ENCODE results near the gene XKR7.
A peak's percentile ranks its signal among the peaks of the same experiment; 100 is the strongest.
"Not testable (repeated sequence)": the region's sequence is repeated elsewhere in the genome, so short reads cannot be mapped to it uniquely, and the experiment has no call there.

XKR7 gene, protein sequence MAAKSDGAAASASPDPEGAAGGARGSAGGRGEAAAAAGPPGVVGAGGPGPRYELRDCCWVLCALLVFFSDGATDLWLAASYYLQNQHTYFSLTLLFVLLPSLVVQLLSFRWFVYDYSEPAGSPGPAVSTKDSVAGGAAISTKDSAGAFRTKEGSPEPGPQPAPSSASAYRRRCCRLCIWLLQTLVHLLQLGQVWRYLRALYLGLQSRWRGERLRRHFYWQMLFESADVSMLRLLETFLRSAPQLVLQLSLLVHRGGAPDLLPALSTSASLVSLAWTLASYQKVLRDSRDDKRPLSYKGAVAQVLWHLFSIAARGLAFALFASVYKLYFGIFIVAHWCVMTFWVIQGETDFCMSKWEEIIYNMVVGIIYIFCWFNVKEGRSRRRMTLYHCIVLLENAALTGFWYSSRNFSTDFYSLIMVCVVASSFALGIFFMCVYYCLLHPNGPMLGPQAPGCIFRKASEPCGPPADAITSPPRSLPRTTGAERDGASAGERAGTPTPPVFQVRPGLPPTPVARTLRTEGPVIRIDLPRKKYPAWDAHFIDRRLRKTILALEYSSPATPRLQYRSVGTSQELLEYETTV

DNA sequence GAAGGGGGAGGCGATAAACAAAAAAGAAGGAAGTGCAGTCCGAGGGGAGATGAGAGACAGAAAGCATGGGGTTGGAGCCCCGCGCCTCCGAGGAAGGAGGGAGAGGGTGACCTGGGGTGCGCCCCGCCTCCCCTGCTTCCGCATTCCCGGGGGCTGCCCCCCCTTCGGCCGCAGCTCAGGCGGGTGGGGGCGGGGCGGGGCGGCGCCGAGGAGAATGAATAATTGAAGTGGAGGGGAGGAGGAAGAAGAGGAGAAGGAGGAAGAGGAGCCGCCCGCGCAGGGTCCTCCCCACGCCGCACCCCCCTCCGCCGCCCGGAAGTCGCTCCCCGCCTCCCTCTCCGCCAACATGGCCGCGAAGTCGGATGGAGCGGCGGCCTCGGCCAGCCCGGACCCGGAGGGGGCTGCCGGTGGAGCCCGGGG is at the start of gene XKR7:
XKR7 (plus strand) TSS at position 322 of the 420 bp plus-strand sequence; CDS start at position 347, 25 bp downstream.
- peak in 1 of 2 experiments; percentile 37 for DNase-seq

DNA sequence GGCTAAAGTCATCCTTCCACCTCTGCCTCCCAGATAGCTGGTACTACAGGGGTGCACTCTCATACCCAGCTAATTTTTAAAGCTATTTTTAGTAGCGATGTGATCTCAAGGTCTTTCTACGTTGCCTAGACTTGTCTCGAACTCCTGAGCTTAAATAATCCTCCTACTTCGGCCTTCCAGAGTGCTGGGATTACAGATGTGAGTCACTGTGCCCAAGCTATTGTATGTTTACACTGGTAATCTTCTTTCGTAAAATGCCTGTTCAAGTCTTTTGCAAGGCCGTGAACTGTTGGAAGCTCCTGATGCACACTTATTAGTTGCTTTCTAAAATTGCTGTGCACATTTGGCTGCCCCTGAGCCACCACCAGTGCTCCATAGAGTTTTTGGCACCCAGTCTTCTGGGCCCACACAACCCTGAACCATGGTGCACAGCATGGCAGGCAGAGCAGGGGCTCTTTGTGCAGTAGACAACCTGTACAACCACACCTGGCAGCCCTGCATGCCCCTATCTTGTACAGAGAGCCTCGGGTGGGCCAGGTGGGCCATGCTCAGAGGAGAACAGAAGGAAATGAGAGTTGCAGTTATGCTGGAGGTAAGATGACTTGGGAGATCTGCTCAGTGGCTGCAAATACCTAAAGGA is 49.4 kb upstream of the XKR7 start:
- no peak for DNase-seq

DNA sequence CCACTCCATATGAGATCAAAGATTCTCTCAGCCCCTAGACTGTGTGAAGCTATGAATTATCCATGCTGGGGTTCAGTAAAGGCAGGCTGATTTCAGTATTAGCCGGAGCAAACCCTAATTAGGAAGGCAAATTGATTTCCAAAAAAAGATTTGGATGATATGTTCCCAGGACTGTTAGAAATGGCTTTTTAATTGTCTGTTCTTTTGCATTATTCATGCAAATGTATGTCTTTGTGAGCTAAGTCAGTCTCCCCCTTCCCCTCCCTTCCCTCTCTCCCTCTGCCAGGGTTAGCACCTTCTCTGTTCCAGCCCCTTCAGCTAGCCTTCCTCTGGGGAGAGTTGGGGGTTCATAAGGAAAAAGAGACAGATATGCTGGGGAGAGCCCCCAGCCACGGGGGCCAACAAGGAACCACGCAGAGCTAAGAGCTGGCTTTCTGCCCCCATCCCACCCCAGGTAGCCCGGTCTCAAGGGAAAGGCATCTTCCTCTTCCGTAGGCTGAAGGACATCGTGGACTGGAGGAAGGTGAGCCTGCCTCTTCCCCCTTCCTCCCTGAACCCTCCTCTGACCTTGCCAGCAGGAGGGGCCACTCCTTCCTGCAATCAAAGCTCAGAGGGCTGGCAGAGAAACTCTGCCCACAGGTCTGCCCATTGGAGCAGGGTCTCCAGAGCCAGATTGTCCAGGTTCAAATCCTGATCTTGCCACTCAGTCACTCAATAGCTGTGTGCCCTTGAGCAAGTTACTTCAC is 48.4 kb upstream of the XKR7 start:
- DNase-seq = no peak

DNA sequence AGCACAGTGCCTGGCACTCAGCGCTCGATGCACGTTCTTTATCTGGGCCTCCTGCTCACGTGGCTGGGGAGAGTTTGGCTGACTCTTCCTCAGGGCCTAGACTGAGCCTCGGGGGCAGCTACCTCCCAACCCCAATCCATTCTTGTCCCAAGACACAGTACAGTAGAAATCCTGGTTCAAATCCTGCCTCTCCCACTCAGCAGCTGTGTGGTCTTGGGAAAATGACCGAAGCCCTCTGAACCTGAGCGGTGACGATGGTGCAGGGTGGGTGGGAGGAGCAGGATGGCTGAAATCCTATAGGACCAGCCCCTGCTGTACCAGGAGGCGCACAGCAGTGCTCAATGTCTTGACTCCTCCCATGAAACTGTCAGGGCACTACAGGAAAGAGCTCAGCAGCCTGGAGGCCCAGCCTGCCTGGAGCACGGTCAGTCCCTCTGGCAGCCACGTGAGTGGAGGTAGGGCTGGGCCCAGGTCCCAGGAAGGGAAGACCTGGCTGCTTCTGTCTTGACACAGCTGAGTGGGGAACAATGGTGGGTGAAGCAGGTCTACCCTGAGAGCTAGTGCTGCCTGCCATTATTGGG is 47.6 kb upstream of the XKR7 start:
- no peak for DNase-seq

DNA sequence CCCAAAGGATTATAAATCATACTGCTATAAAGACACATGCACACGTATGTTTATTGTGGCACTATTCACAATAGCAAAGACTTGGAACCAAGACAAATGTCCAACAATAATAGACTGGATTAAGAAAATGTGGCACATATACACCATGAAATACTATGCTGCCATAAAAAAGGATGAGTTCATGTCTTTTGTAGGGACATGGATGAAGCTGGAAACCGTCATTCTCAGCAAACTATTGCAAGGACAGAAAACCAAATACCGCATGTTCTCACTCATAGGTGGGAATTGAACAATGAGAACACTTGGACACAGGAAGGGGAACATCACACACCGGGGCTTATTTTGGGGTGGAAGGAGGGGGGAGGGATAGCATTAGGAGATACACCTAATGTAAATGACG is 46.5 kb upstream of the XKR7 start:
- DNase-seq = not testable (repeated sequence)

DNA sequence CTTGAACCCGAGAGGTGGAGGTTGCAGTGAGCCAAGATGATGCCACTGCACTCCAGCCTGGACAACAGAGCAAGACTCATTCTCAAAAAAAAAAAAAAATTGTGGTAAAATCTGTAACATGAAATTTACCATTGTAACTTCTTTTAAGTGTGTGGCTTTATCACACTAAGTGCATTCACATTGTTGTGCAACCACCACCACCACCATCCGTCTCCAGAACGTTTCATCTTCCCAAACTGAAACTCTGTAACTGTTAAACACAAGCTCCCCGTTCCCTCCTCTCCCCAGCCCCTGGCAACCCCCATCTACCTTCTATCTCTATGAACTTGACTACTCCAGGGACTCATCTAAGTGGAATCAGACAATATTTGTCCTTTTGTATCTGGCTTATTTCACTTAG is 45.8 kb upstream of the XKR7 start:
- DNase-seq = no peak

DNA sequence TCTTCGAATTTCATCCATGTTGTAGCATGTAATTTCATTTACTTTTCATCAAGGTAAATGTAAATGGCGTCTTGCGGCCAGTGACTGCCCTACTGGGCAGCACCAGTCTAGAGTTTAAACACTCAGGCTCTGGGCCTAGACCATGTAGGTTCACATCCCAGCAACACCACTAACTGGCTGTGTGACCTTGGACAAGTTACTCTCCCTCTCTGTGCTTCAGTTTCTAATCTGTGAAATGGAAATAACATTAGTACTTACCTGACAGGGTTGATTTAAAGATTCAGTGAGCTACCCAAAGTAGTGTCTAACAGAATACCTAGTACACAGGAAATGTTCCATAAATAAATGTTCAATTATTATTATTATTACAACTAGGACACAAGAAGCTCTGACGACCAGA is 45.4 kb upstream of the XKR7 start:
- DNase-seq = no peak

DNA sequence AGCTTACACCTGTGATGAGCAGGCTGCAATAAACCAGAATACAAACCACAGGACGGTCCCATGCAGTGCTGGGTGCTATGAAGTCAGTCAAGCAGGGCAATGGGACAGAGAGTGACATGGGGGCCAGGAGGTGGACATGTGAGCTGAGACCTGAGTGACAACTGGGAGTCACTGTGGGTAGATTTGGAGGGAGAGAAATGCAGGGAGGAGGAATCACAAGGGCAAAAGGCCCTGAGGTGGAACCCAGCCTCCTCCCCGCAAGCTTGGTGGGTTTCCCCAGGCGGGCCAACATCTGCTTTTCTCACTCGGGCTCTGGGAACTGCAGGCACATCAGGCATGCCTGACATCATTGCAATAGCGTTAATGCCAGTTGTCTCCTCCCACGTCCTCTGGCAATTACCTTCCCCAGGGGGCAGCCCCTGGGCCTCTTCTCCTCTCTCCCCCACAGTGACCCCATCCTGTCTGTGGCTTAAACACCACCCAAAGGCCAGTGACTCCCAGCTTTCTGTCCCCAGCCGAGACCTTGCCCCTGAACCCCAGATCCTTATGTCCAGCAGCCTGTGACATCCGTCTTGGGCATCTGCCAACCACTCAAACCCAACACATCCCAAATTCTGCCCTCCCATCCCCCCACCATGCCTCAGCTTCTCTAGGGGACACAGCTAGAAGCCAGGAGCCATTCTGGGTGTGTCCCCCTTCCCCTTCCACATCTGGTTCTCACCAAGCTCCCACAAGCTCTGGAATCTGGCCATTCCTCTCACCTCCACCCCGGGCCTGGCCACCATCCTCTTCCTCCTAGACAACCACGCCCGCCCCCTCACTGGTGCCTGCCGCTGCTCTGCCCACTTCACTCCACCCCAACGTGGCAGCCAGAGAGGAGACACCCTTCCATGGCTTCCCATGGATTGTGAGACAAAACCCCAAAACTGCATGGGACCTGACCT is 44.3 kb upstream of the XKR7 start:
- DNase-seq = no peak

DNA sequence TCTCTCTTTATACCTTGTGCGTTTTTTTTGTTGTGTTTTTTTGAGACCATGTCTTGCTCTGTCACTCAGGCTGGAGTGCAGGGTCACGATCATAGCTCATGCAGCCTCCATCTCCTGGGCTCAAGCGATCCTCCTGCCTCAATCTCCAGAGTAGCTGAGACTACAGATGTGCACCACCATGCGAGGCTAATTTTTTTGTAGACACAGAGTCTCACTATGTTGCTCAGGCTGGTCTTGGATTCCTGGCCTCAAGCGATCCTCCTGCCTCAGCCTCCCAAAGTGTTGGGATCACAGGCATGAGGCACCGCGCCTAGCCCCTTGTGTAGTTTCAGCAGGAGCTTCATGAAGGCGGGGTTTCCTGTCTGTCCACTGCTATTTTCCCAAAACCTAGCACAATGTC is 43.4 kb upstream of the XKR7 start:
- no peak for DNase-seq

DNA sequence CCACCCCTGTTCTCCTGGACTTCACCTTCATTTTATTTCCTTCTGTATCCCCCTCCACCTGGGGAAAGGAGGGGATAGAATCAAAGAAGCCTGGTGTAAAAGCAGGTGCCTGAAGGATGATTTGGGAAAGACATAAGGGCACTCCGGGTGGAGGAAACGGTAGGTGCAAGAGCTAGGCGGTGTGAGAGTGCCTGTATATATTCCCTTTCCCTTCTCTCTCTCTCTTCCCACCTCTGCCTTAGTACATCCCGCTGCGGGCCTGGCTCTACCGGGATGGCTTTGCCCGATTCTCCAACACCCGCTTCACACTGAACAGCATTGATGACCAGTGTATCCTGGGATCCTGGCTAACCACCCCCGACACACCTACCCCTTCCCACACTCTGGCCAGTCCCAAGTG is 42.3 kb upstream of the XKR7 start:
- no peak for DNase-seq

DNA sequence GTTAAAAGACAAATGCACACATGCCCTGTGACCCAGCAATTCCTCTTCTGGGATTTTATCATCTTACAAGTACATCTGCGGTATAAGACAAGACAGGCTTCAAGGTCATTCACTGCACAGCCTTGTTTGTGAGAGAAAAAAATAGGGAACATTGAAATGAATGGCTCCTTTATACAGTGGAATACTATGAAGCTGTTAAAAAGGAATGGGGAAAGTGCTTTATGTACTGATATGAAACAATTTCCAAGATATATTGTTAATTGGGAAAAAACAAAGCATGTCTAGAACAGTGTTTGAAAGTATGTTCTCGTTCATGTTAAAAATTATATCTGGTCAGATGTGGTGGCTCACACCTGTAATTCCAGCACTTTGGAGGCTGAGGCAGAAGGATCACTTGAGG is 41.5 kb upstream of the XKR7 start:
- no peak for DNase-seq

DNA sequence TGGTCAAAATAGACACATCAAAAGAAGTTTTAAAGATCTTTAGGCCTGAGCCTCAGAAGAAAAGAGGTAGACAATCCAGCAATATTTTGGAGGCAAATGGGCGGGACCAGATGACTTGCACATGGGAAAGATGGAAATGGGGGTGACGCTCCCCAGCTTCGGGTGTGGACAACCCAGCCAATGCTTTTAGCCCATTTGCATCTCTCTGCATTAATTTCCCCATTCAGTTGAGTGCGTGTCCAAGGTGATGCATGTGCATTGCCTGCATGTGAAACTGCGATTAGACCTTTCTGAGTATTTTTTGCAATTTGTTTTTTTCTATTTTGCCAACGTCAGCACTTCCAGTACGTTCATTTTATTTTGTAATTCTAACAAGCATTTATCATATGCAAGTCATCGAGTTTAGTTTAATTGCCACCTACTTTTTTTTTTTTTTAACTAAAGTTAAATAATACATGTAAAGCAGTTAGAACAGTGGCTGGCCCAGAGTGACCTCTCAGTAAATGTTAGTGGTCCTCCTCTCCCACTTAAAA is 40.3 kb upstream of the XKR7 start:
- DNase-seq = no peak

DNA sequence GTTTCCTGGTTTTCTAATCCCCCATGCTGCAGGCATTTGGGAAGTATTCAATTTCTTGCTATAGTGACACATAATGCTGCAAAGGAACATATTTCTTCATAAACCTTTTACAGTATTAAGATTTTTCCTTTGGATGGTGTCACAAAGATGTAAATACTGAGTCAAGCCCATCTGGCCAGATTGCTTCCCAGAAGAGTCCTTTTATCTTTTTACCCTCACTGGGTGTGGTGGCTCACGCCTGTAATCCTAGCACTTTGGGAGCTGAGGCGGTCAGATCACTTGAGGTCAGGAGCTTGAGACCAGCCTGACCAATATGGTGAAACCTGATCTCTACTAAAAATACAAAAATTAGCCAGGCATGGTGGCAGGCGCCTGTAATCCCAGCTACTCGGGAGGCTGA is 38.3 kb upstream of the XKR7 start:
- not testable (repeated sequence) for DNase-seq

DNA sequence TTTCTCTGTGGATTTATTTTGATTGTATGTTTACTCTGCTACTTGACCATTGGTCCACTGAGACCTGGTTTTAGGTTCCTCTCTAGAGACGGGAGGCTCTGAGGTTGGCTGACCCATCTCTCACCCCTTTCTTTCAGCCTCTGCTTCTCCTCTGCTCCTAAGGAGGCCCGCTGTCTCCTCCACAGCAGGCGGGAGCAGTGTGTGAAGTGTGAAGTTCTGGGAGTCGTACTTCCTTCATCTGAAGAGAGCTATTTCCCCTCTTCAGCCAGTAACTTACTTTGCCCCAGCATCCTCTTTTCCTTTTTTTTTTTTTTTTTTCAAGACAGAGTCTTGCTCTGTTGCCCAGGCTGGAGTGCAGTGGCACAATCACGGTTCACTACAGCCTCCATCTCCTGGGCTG is 37.2 kb upstream of the XKR7 start:
- DNase-seq = no peak

DNA sequence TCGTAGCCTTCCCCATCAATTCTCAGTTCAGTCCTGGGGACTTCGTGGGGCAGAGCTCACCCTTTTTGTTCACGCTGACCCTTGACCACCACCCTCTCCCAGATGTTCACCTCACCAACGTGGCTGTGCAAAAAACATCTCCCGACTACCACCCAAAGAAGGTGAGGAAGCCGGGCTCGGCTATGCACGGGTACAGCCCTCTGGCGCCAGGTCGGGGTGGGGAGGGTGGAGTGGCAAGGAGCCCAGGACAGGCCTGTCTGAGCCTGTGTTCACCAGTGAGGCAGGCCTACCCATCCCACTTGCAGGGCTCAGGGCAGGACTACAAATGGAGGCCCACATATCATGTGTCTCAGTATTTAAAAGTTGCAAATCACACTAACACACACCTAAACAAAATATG is 34.3 kb upstream of the XKR7 start:
- DNase-seq = no peak

DNA sequence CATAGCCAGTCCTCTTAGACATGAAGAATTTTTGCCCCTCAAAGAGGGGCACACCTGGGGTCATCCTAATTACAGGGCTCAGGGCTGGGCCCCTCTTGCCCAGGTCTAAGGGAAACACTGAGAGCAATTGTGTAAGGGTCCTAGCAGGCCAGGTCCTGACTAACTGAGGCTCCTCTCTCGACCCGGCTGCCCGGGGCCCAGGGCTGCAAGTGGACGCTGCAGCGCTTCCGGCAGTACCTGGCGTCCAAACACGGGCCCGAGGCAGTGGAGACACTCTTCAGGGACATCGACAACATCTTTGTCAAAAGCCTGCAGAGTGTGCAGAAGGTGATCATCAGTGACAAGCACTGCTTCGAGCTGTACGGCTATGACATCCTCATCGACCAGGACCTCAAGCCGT is 33.5 kb upstream of the XKR7 start:
- DNase-seq = no peak

DNA sequence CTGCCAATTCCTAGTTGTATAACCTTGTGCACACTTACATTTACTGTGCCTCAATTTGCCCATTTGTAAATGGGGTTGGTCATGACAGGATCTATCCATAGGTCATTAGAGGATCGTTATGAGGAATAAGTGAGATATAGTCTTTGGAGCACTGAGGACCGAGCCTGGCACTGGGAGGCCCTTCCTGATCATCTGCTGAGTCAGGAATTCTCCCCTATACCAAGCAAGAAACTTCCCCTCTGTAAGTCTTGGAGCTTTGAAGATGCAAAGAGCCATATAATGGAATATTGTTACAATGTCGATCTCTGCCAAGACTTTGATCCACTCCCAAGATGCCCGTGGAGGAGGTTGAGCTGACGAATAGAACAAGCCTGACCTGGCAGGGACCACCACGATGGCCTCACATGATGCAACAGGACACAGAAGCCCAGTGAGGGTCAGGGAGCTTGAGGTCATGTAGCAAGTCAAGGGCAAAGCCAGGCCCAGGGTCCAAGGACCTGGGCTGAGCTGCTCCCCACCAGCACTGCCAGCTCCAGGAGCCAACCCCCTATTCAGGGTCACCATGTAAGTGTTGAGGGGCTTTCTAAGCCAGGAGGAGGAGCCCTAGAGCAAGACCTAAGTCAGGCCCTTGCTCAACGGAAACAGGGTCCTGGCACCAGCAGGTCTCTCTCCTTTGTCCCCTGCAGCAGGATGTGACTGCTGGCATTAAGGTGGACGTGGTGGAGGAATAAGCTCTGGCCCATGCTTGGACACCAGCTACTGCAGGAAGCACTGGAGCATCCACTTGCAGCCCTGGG is 32.8 kb upstream of the XKR7 start:
- no peak for DNase-seq

DNA sequence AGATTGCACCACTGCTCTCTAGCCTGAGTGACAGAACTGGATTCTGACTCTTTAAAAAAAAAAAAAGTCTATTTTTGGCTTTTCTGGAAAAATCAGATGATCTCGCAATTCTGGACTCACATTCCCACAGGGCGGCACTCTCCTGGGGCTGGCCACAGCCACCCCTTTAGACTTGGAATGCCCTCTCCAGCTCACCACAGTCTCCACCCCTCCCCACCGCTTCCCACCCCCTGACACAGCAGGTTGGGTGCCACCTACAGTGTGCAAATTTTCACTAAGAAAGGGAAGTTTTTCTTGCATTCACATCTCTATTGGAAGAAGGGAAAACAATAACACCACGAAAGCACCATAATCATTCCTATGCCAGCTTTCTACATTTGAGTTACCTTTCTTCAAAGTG is 31.5 kb upstream of the XKR7 start:
- no peak for DNase-seq

DNA sequence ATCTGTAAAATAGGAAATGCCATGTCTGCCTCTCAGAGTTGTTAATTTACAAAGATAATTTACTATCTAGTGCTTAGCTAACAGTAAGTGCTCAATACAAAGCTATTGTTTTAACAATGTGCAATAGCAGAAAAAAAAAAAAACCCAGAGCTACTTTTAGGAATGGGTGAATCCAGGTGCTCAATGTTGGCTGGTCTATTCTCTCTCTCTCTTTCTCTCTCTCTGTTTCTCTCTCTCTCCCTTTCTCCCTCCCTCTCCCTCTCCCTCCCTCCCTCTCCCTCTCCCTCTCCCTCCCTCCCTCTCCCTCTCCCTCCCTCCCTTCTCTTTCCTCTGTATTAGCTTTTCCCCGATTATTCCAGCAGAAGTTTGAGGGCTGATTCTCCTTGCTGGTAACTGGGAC is 30.1 kb upstream of the XKR7 start:
- DNase-seq = no peak

DNA sequence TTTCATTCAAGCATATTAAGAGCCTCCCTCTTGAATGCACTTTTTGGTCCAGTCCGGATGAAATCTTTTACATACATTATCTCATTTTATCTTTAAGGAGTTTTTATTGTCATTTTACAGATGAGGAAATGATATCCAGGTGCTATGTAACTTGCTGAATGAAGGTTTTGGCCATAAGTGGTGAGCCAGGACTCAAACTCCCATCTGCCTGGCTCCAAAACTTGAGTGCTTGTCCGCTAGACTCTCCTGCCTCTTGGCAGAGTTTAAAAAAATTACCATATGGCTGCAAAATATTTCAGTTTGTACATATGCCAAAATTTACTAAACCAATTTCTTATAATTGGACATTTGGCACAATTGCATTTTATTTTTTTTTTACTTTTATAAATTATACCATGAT is 28.3 kb upstream of the XKR7 start:
- DNase-seq = peak; percentile 55 to 91

DNA sequence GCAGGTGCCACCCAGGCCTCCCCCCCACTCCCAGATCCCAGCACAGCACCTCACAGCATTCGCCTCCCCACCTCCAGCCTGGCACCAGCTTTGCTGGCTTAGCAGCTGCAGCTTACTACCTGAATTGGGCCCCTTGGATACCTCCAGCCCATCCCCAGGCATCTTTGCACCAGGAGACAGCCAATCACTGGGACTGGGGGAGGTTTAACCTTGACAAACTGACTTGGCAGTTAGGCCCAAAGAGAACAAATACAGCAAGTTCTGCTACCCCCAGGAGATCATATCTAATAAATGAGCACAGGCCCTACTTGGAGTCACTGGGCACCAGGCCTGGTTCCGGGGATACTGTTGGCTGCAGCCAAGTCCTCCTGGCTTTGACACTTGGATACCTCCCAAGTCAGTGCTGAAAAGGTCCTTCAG is 24.9 kb upstream of the XKR7 start:
- peak; percentile 83 to 95 for DNase-seq

Data from NCI-H446 (cell line).